GM12892 (cell line): ENCODE results near the gene DOCK4.

Experiments
- POLR2A ChIP-seq: IDR thresholded peaks from 2 replicates; pipeline ENCODE4 v1.6.1; 2011; ENCODE audit warnings: low read depth, low read length, control low read depth
- POLR2AphosphoS5 ChIP-seq: IDR thresholded peaks from 2 replicates; pipeline ENCODE4 v1.6.1; 2011; ENCODE audit warnings: low read depth, low read length, control low read depth

- no peak for TF ChIP-seq POLR2A
- no peak for TF ChIP-seq POLR2AphosphoS5
Measured at GRCh38 chr7:111900283-111900682, 305.9 kb downstream of the DOCK4 start.
